NCI-H524 treated with DMSO at 0.1 percent for 48 hours (cell line): ENCODE data around the gene EIF4H.
"Not testable (repeated sequence)": the region's sequence is repeated elsewhere in the genome, so short reads cannot be mapped to it uniquely, and the experiment has no call there.

Experiments used
- DNase-seq: peaks from one replicate; lab custom pipeline; 2025; lab: John Stamatoyannopoulos, UW

The EIF4H gene

GRCh38 chr7:74224907-74225306 lies 50.8 kb downstream of the EIF4H start:
- not testable (repeated sequence) for DNase-seq

- DNase-seq = no peak
These were observed 51.2 kb downstream of the EIF4H start for GRCh38 chr7:74225400-74225799.

- DNase-seq = no peak
These were observed 52.5 kb downstream of the EIF4H start for GRCh38 chr7:74226633-74227032.

- DNase-seq = no peak
These were observed 55.1 kb downstream of the EIF4H start for GRCh38 chr7:74228951-74229900.

GRCh38 chr7:74230446-74231231 lies 56.5 kb downstream of the EIF4H start:
- DNase-seq = no peak

GRCh38 chr7:74231232-74231590 lies 57.1 kb downstream of the EIF4H start:
- DNase-seq = no peak

GRCh38 chr7:74233655-74234285 lies 59.6 kb downstream of the EIF4H start:
- DNase-seq = no peak

- no peak for DNase-seq
These were observed 61.5 kb downstream of the EIF4H start for GRCh38 chr7:74235518-74236268.

- DNase-seq = no peak
These were observed 62.1 kb downstream of the EIF4H start for GRCh38 chr7:74236284-74236683.

- no peak for DNase-seq
These were observed 66.3 kb downstream of the EIF4H start for GRCh38 chr7:74240482-74240881.

- no peak for DNase-seq
These were observed 67.9 kb downstream of the EIF4H start for GRCh38 chr7:74242122-74242443.

GRCh38 chr7:74246497-74246896 lies 72.3 kb downstream of the EIF4H start:
- no peak for DNase-seq
